A549 (cell line): ENCODE results near the gene IDH2.

Experiments
- ATOH8 ChIP-seq: fragments of 250-450 bp; sonication (Bioruptor Pico); IDR thresholded peaks from 2 replicates; pipeline ENCODE4 v1.5.0; 2020; ENCODE audit warnings: low read depth, mild to moderate bottlenecking, moderate library complexity
- CTCF ChIP-seq: fragments of >200 bp; sonication (Bioruptor Twin); formaldehyde crosslinking; IDR thresholded peaks from 3 replicates; pipeline ENCODE4 v1.5.1; 2016
- EHMT2 ChIP-seq: fragments of 200-600 bp; sonication (generic); IDR thresholded peaks from 2 replicates; pipeline ENCODE4 v1.6.1; 2016; ENCODE audit warnings: antibody characterized with exemption, low read depth, mild to moderate bottlenecking, moderate library complexity
- EP300 ChIP-seq, 2 experiments: fragments of >200 bp; sonication (Bioruptor Twin); formaldehyde crosslinking; IDR thresholded peaks; 2 replicates in 1 of 2; 3 replicates in 1 of 2; pipeline ENCODE4 v1.6.1; 2016 to 2017
- JUN ChIP-seq, 2 experiments: fragments of >200 bp; sonication (Bioruptor Twin); formaldehyde crosslinking; IDR thresholded peaks; 2 replicates in 1 of 2; 3 replicates in 1 of 2; pipeline ENCODE4 v1.6.1; 2016 to 2017
- POLR2A ChIP-seq: IDR thresholded peaks from 2 replicates; pipeline ENCODE4 v1.6.1; 2012; ENCODE audit warnings: mild to moderate bottlenecking, low read length
- POLR2AphosphoS2 ChIP-seq: conservative IDR thresholded peaks from 2 replicates; pipeline ENCODE4 v1.6.1; 2012; ENCODE audit warnings: low read length, improper control_type of control experiment, inconsistent platforms
- RCOR1 ChIP-seq: fragments of 150-350 bp; IDR thresholded peaks from 2 replicates; pipeline ENCODE4 v1.6.1; 2014; ENCODE audit warnings: antibody characterized with exemption, low read length, low read depth
- TFCP2L1 ChIP-seq: fragments of 250-450 bp; sonication (Bioruptor Pico); IDR thresholded peaks from 2 replicates; pipeline ENCODE4 v1.5.0; 2021; ENCODE audit warnings: mild to moderate bottlenecking

- TF ChIP-seq TFCP2L1 (CRISPR knock-in tag) (no peak), CTCF (no peak), JUN (IDR thresholded peaks at IDR 0.05) (no peak), POLR2A (no peak), POLR2AphosphoS2 (no peak), EHMT2 (no peak), EP300 (IDR thresholded peaks at IDR 0.05) (no peak), ATOH8 (CRISPR knock-in tag) (no peak), RCOR1 (no peak)
Observed at GRCh38 chr15:90053685-90054466, 48.4 kb downstream of the IDH2 start.
